Smooth muscle cell (in vitro differentiated cells): ENCODE results near the gene MKRN1. TPM values are rescaled to one million over a fixed set of nuclear protein-coding genes. Genes with fewer than 3 reads are reported as not detected.
"Not testable (repeated sequence)": the region's sequence is repeated elsewhere in the genome, so short reads cannot be mapped to it uniquely, and the experiment has no call there.

Experiments used
- DNase-seq: peaks from one replicate; lab custom pipeline; 2025; ENCODE audit not compliant: unreplicated experiment; lab: John Stamatoyannopoulos, UW
- H2AFZ ChIP-seq: fragments of 200-600 bp; sonication (generic); 2 replicates; pipeline ENCODE4 v1.6.0; 2016; ENCODE audit warnings: antibody characterized with exemption, low read depth, mild to moderate bottlenecking
- H3F3A ChIP-seq: fragments of 200-600 bp; sonication (generic); 2 replicates; pipeline ENCODE4 v1.6.0; 2017; ENCODE audit warnings: antibody characterized with exemption, low read depth
- H3K27ac ChIP-seq: fragments of 200-600 bp; sonication (generic); 2 replicates; pipeline ENCODE4 v1.5.1; 2016; ENCODE audit warnings: low read depth, mild to moderate bottlenecking
- H3K27me3 ChIP-seq: fragments of 200-600 bp; sonication (generic); 2 replicates; pipeline ENCODE4 v1.6.1; 2016; ENCODE audit warnings: low read depth, mild to moderate bottlenecking
- H3K36me3 ChIP-seq: fragments of 200-600 bp; sonication (generic); 2 replicates; pipeline ENCODE4 v1.5.1; 2016; ENCODE audit warnings: low read depth
- H3K4me1 ChIP-seq: fragments of 200-600 bp; sonication (generic); 2 replicates; pipeline ENCODE4 v1.5.1; 2016; ENCODE audit warnings: low read depth
- H3K4me2 ChIP-seq: fragments of 200-600 bp; sonication (generic); 2 replicates; pipeline ENCODE4 v1.6.0; 2016; ENCODE audit warnings: mild to moderate bottlenecking
- H3K4me3 ChIP-seq: fragments of 200-600 bp; sonication (generic); 2 replicates; pipeline ENCODE4 v1.5.1; 2016; ENCODE audit warnings: mild to moderate bottlenecking
- H3K79me2 ChIP-seq: fragments of 200-600 bp; sonication (generic); 2 replicates; pipeline ENCODE4 v1.6.0; 2016; ENCODE audit warnings: low read depth, mild to moderate bottlenecking
- H3K9ac ChIP-seq: fragments of 200-600 bp; sonication (generic); 2 replicates; pipeline ENCODE4 v1.6.0; 2016; ENCODE audit warnings: low read depth
- H3K9me3 ChIP-seq: fragments of 200-600 bp; sonication (generic); replicated peaks from 2 replicates; pipeline ENCODE4 v1.5.1; 2016; ENCODE audit warnings: low read depth
- H4K20me1 ChIP-seq: fragments of 200-600 bp; sonication (generic); 2 replicates; pipeline ENCODE4 v1.6.0; 2016; ENCODE audit warnings: low read depth
- CTCF ChIP-seq: fragments of 200-600 bp; sonication (generic); IDR thresholded peaks from 2 replicates; pipeline ENCODE4 v1.5.1; 2017; ENCODE audit warnings: borderline replicate concordance, mild to moderate bottlenecking, antibody characterized with exemption; ENCODE audit not compliant: insufficient read depth, poor library complexity, severe bottlenecking
- WGBS: methylation state at CpG from one replicate; pipeline ENCODE4 v1.1.7; 2016; ENCODE audit warnings: low lambda C conversion rate; 5-methylcytosine and 5-hydroxymethylcytosine counted together
- polyA plus RNA-seq: library from polyadenylated mRNA; unstranded; fragments of >200 nt; fragmentation: Nextera tagmentation; extraction: Ambion mirVana; gene quantifications from 2 replicates; pipeline ENCODE4 v1.2.1, GENCODE V29; 2016
- total RNA-seq: library from RNA; depleted of rRNA; stranded (reverse); fragments of >200 nt; gene quantifications from 2 replicates; pipeline ENCODE4 v1.2.3, GENCODE V29; 2014

Gene MKRN1
- total and polyA plus RNA-seq, 2 experiments from 2014 or later: 50.2 to 52.4 TPM

DNA sequence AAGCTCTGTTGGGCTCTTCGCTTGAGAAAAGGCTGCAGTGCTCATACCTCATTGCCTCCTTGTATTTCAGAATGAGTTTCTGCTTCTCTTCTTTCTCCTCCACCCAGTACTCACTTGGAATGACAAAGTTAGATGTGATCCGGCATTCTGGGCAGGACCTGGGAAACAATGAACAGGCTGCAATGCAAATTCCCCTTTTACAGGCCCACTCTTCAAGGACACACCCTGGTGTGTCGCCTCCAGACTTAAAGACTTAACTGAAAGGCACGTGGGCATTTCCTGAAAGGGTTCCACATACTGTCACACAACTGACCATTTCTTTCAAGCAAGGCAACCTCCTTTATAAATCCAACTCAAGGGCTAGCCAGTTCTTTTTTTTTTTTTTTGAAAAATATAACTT is 23.6 kb downstream of the MKRN1 start:
- Histone ChIP-seq H2AFZ (no peak overlapping the region), H3K9ac (no peak overlapping the region), H3K27me3 (no peaks in the 10 kb centered on the region), H3F3A (no peaks in the 10 kb centered on the region), H3K27ac (no peak overlapping the region), H3K4me3 (no peak overlapping the region), H3K9me3 (no peaks in the 10 kb centered on the region), H3K79me2 (no peaks in the 10 kb centered on the region), H3K4me2 (no peak overlapping the region), H3K36me3 (peaks cover 27% of the 10 kb centered on the region), H3K4me1 (peaks cover 26% of the 10 kb centered on the region), H4K20me1 (peaks cover 59% of the 10 kb centered on the region)
- TF ChIP-seq CTCF: no peak
- WGBS: 73% methylated on average over 4 of the region's 4 CpGs
- DNase-seq: no peak

- H3K36me3 ChIP-seq: peaks cover 27% of the 10 kb centered on the region
- no peak for TF ChIP-seq CTCF
- H3K9ac ChIP-seq: no peak overlapping the region
Measured at GRCh38 chr7:140454657-140455015, 24.7 kb downstream of the MKRN1 start.

DNA sequence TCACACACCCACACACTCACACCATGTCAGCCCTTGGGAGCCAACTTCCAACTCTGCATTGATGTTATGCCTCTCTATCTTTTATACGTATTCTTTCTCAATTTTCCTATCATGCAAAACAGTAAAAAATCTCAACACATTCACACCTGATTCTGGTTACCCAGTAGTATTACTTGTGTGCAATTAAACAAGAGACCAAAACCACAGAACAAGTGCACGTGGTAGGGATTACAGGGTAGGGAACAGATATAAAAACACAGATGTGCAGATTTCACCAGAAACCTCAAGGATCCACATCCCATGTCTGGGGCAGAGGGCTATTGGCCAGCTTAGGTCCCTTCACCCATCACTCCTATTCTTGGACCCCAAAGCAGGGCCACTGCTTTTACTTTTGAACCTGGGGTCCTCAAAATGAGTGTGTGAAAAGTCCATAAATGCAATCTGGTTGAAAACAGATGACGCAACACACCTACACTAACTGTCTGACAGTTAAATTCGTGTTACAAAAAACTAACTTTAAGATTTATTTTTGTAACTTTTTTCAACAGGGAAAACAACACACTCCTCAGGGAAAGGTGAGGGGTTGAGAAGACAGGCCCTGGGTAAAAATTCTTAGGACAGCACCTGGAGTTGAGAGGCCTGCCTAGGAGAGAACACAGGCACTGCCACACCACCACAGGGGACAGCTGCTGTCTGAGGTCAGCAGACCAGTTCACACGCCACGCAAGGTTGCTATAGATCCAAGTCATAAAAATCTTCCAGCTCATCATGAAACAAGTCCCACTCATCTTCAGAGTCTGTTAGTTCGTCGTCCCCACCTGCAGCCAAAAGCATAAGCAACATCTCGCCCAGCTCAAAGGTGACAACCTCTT is 25.3 kb downstream of the MKRN1 start:
- H3K36me3 ChIP-seq: peaks cover 20% of the 10 kb centered on the region
- DNase-seq: not testable (repeated sequence)

More at GRCh38 chr7:140454657-140455015, 24.7 kb downstream of the MKRN1 start:
- Histone ChIP-seq H3K4me1 (peaks cover 26% of the 10 kb centered on the region), H3K9me3 (no peaks in the 10 kb centered on the region), H3K27me3 (no peaks in the 10 kb centered on the region), H3K79me2 (no peaks in the 10 kb centered on the region), H3F3A (no peaks in the 10 kb centered on the region), H3K4me3 (no peak overlapping the region), H3K4me2 (no peak overlapping the region), H3K27ac (no peak overlapping the region), H2AFZ (no peak overlapping the region), H4K20me1 (peaks cover 50% of the 10 kb centered on the region)
- no peak for DNase-seq
- WGBS: 81% methylated on average over 8 of the region's 8 CpGs

DNA sequence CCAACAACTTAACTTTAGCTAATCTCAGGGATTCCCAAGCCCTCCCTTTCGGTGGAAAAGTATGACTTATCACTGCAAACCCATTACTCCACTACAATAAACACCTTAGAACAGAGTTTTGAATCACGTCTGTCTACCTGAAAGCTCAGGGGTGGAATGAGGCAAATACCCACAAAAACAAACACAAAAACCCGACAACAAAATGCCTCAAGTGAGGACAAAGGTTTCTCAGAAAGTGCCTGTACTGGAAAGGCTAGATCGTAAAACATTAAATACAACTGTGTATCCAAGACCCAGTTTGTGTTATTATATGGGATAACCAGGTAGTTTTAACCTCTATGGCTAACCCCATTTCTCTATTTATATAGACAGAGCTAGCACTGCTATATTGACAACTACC is 26.0 kb downstream of the MKRN1 start:
- no peak overlapping the region for H3K4me3 ChIP-seq
- 90% methylated on average over 4 of the region's 4 CpGs for WGBS
- no peak for DNase-seq
- H3K4me1 ChIP-seq: peaks cover 16% of the 10 kb centered on the region
- H3K4me2 ChIP-seq: no peak overlapping the region
- no peaks in the 10 kb centered on the region for H3K79me2 ChIP-seq
- peaks cover 15% of the 10 kb centered on the region for H3K36me3 ChIP-seq
- no peak overlapping the region for H3K9ac ChIP-seq
- H3K27me3 ChIP-seq: no peaks in the 10 kb centered on the region
- H4K20me1 ChIP-seq: peaks cover 37% of the 10 kb centered on the region
- no peaks in the 10 kb centered on the region for H3K9me3 ChIP-seq
- H3K27ac ChIP-seq: no peak overlapping the region
- H2AFZ ChIP-seq: no peak overlapping the region
- no peak for TF ChIP-seq CTCF
- H3F3A ChIP-seq: no peaks in the 10 kb centered on the region

More for the DNA sequence above, 25.3 kb downstream of the MKRN1 start:
- H3K4me3 ChIP-seq, H3K9me3 ChIP-seq, H2AFZ ChIP-seq, H3K9ac ChIP-seq, H3K27ac ChIP-seq, H3K27me3 ChIP-seq, H3K4me2 ChIP-seq, H3F3A ChIP-seq, H3K79me2 ChIP-seq: not testable (repeated sequence)
- Histone ChIP-seq H4K20me1 (peaks cover 44% of the 10 kb centered on the region), H3K4me1 (peaks cover 21% of the 10 kb centered on the region)
- 90% methylated on average over 9 of the region's 9 CpGs for WGBS
